Endothelial cell of umbilical vein (primary cell): ENCODE measurements around the gene SIDT1. TPM values are rescaled to one million over a fixed set of nuclear protein-coding genes. Genes with fewer than 3 reads are reported as not detected.

Experiments used
- BruUV-seq: library from RNA; stranded (reverse); fragments of 400-500 nt; replicated peaks from 2 replicates; lab custom pipeline; 2021; lab: Mats Ljungman, UMichigan
- CTCF ChIA-PET: fragments of 300-600, 350-600 bp; sonication (Branson Sonifier 250); formaldehyde crosslinking; loops from one replicate; lab custom pipeline; 2021; ENCODE audit warnings: antibody characterized with exemption, inconsistent platforms; lab: Charles Lee
- POLR2A ChIA-PET: fragments of 300-600, 350-600 bp; sonication (Branson Sonifier 250); formaldehyde crosslinking; loops from one replicate; lab custom pipeline; 2021; ENCODE audit warnings: antibody characterized with exemption, inconsistent platforms; lab: Charles Lee
- DNase-seq: peaks from one replicate; pipeline ENCODE4 v3.0.0-alpha.2; 2011; ENCODE audit warnings: low read depth, low spot score
- FAIRE-seq: peaks from 2 replicates; lab custom pipeline; 2011; peaks lifted over from hg19 to GRCh38; lab: Jason Lieb, UNC
- H2AFZ ChIP-seq: 2 replicates; pipeline ENCODE4 v1.6.0; 2012; ENCODE audit warnings: low read depth, low read length, control low read depth, inconsistent platforms
- H3K27ac ChIP-seq: 2 replicates; pipeline ENCODE4 v1.5.1; 2011; ENCODE audit warnings: low read depth, mild to moderate bottlenecking, control low read depth, low read length, moderate library complexity; ENCODE audit not compliant: insufficient read depth
- H3K27me3 ChIP-seq, 2 experiments: 2 replicates each; pipeline versions ENCODE4 v1.6.0 to v1.6.1; 2011; ENCODE audit warnings: low read length in 2 of 2, mixed read lengths in 1 of 2; ENCODE audit not compliant: control insufficient read depth in 2 of 2, insufficient read depth in 2 of 2
- H3K36me3 ChIP-seq, 2 experiments: 2 replicates in 1 of 2; 3 replicates in 1 of 2; pipeline ENCODE4 v1.5.1; 2011; ENCODE audit warnings: low read length in 2 of 2, mild to moderate bottlenecking in 1 of 2, moderate library complexity in 1 of 2; ENCODE audit not compliant: control insufficient read depth in 2 of 2, insufficient read depth in 2 of 2; ENCODE audit errors: extremely low read depth in 1 of 2
- H3K4me1 ChIP-seq: 3 replicates; pipeline ENCODE4 v1.5.1; 2011; ENCODE audit warnings: mild to moderate bottlenecking, low read length; ENCODE audit not compliant: control insufficient read depth, insufficient read depth; ENCODE audit errors: extremely low read depth
- H3K4me2 ChIP-seq: 2 replicates; pipeline ENCODE4 v1.6.1; 2011; ENCODE audit warnings: low read length, control low read depth, mixed read lengths; ENCODE audit not compliant: insufficient read depth
- H3K4me3 ChIP-seq, 3 experiments: fragments of 200-600 bp in 1 of 3; sonication (generic), shearing (Covaris generic) in 1 of 3; replicated peaks in 1 of 3; 2 replicates each; pipeline ENCODE4 v1.5.1; 2011 to 2016; ENCODE audit warnings: control low read depth in 3 of 3, low read length in 3 of 3, mild to moderate bottlenecking in 2 of 3, inconsistent platforms in 1 of 3, low read depth in 1 of 3, moderate library complexity in 1 of 3; ENCODE audit not compliant: insufficient read depth in 1 of 3
- H3K79me2 ChIP-seq: 2 replicates; pipeline ENCODE4 v1.6.0; 2012; ENCODE audit warnings: low read length, inconsistent platforms; ENCODE audit not compliant: control insufficient read depth, insufficient read depth
- H3K9ac ChIP-seq: replicated peaks from 2 replicates; pipeline ENCODE3; 2011; ENCODE audit warnings: low read length, control low read depth; ENCODE audit not compliant: insufficient read depth; ENCODE audit errors: extremely low read depth
- H3K9me1 ChIP-seq: replicated peaks from 3 replicates; pipeline ENCODE4 v1.6.0; 2011; ENCODE audit warnings: mild to moderate bottlenecking, low read length; ENCODE audit not compliant: control insufficient read depth, insufficient read depth; ENCODE audit errors: extremely low read depth
- H3K9me3 ChIP-seq: replicated peaks from 2 replicates; pipeline ENCODE4 v1.5.1; 2012; ENCODE audit warnings: low read length, inconsistent platforms; ENCODE audit not compliant: control insufficient read depth, insufficient read depth
- H4K20me1 ChIP-seq: replicated peaks from 2 replicates; pipeline ENCODE3; 2011; ENCODE audit warnings: mild to moderate bottlenecking, low read length; ENCODE audit not compliant: control insufficient read depth, insufficient read depth; ENCODE audit errors: extremely low read depth
- EZH2 ChIP-seq: IDR thresholded peaks from 2 replicates; pipeline ENCODE4 v1.6.1; 2012; ENCODE audit warnings: borderline replicate concordance, low read depth, mild to moderate bottlenecking, moderate library complexity, low read length, inconsistent platforms; ENCODE audit not compliant: severe bottlenecking
- FOS ChIP-seq: IDR thresholded peaks from 2 replicates; pipeline ENCODE4 v1.6.1; 2011; ENCODE audit warnings: mild to moderate bottlenecking, low read length, moderate library complexity, borderline replicate concordance; ENCODE audit not compliant: insufficient read depth
- GATA2 ChIP-seq: IDR thresholded peaks from 2 replicates; pipeline ENCODE4 v1.7.0; 2011; ENCODE audit warnings: low read depth, mild to moderate bottlenecking, moderate library complexity, mixed read lengths, low read length; ENCODE audit not compliant: insufficient read length, insufficient read depth
- MYC ChIP-seq: IDR thresholded peaks from one replicate; pipeline ENCODE4 v1.6.1; 2011; ENCODE audit warnings: mild to moderate bottlenecking, low read depth, low read length
- POLR2A ChIP-seq: IDR thresholded peaks from 2 replicates; pipeline ENCODE4 v1.6.1; 2012; ENCODE audit warnings: low read depth, mild to moderate bottlenecking, control low read depth, low read length
- POLR2AphosphoS5 ChIP-seq: IDR thresholded peaks from 2 replicates; pipeline ENCODE4 v1.6.1; 2012; ENCODE audit warnings: low read depth, mild to moderate bottlenecking, control low read depth, low read length, moderate library complexity; ENCODE audit not compliant: insufficient read depth
- dilution Hi-C: fragments of 300-500 bp; cut with MboI; formaldehyde crosslinking; loops from one replicate; pipeline ENCODE4 v1.15.0; 2019; ENCODE audit warnings: low sequenced_read_pairs; ENCODE audit not compliant: extremely low pct_ligation_motif_present
- intact Hi-C: fragments of 100-400 bp; cut with micrococcal nuclease; formaldehyde crosslinking; loops from one replicate; pipeline ENCODE4 v1.10.0; 2022
- polyA plus RNA-seq, 4 experiments: library from polyadenylated mRNA; depleted of rRNA in 3 of 4; stranded (reverse) in 3 of 4; unstranded in 1 of 4; fragments of >200 nt; gene quantifications; 2 replicates each; pipeline versions ENCODE4 v1.2.1 to v1.2.3, GENCODE V29; 2011 to 2012; ENCODE audit warnings: missing spikeins in 1 of 4
- total RNA-seq: library from RNA; stranded (reverse); gene quantifications from 2 replicates; pipeline ENCODE4 v1.2.3, GENCODE V29; 2021
- TF ChIP-seq, protein P1 (sequence below), 2 donors: IDR thresholded peaks; 1 replicate in 1 of 2; 2 replicates in 1 of 2; pipeline ENCODE4 v1.5.1; 2011; ENCODE audit warnings: low read length in 2 of 2, mild to moderate bottlenecking in 2 of 2, moderate library complexity in 2 of 2, control low read depth in 1 of 2, inconsistent platforms in 1 of 2, low read depth in 1 of 2; ENCODE audit not compliant: insufficient read depth in 1 of 2; ENCODE audit errors: extremely low read depth in 1 of 2

SIDT1 gene
- total and polyA plus RNA-seq, 2 donors (not counting 3 experiments of a cell fraction or from before 2014, with no cell fraction given): 0.07 TPM; not detected in 1

DNA sequence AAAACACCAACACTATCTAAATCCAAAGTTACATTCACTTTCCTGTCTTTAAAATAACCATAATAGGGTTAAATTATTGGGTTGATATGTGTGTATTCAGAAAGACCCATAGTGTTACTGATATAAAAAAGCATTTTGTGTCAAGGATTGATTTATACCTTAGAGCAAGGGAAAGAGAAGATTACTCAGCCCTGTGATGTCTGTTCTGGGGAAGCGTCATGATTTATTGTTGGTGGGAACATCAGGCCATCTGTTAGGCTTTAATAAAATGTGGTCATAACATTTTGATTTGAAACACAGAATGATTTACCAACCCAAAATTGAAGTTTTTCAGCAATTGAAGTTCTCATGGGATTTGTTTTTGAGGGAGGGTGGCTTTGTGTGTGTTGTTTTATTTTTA lies 33.2 kb downstream of the SIDT1 start:
- no peaks in the 10 kb centered on the region for H3K9me3 ChIP-seq
- intact Hi-C loops (no loop called here), dilution Hi-C loops (no loop called here)
- ChIA-PET POLR2A (no interaction called here), CTCF (no interaction called here)
- no peak overlapping the region for H2AFZ ChIP-seq
- H3K4me3 ChIP-seq: no peak overlapping the region
- peaks cover 3% of the 10 kb centered on the region for H3K4me1 ChIP-seq
- DNase-seq (no peak), FAIRE-seq (no peak)
- no TSS peak for BruUV-seq
- H3K4me2 ChIP-seq: no peak overlapping the region
- H3K27me3 ChIP-seq: peaks cover 7 to 13% of the 10 kb centered on the region in 2 experiments
- no peaks in the 10 kb centered on the region for H3K36me3 ChIP-seq
- no peaks in the 10 kb centered on the region for H3K9me1 ChIP-seq
- no peak overlapping the region for H3K9ac ChIP-seq
- no peaks in the 10 kb centered on the region for H4K20me1 ChIP-seq
- H3K79me2 ChIP-seq: no peaks in the 10 kb centered on the region
- no peak for TF ChIP-seq EZH2
- TF ChIP-seq MYC: no peak
- TF ChIP-seq GATA2: no peak
- TF ChIP-seq, protein P1, sequence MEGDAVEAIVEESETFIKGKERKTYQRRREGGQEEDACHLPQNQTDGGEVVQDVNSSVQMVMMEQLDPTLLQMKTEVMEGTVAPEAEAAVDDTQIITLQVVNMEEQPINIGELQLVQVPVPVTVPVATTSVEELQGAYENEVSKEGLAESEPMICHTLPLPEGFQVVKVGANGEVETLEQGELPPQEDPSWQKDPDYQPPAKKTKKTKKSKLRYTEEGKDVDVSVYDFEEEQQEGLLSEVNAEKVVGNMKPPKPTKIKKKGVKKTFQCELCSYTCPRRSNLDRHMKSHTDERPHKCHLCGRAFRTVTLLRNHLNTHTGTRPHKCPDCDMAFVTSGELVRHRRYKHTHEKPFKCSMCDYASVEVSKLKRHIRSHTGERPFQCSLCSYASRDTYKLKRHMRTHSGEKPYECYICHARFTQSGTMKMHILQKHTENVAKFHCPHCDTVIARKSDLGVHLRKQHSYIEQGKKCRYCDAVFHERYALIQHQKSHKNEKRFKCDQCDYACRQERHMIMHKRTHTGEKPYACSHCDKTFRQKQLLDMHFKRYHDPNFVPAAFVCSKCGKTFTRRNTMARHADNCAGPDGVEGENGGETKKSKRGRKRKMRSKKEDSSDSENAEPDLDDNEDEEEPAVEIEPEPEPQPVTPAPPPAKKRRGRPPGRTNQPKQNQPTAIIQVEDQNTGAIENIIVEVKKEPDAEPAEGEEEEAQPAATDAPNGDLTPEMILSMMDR (IDR thresholded peaks at IDR 0.05; ENCODE audit: extremely low read depth in 1 of 2, insufficient read depth in 1 of 2, low read depth in 1 of 2, low read length in 2 of 2): no peak
- H3K27ac ChIP-seq: no peak overlapping the region

DNA sequence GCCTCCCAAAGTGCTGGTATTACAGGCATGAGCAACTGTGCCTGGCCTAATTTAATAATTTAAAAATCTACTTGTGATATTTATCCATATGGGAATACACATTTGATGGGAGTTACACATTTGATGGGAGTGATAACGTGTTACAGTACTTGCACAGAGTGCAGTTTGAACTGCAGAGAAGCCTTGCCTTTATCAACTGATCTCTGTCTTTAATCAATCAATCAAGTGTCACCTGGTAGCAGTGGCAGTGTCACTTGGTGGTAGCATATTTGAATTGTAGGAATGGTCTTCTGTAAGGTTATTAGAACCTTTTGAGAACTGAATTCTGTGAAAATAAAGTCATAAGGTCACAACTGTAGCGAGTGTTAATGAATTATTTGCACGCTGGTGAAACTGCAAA lies 37.8 kb downstream of the SIDT1 start:
- no peak for DNase-seq
- Histone ChIP-seq H3K27ac (no peak overlapping the region), H3K36me3 (no peaks in the 10 kb centered on the region), H3K9me1 (no peaks in the 10 kb centered on the region), H3K9ac (no peak overlapping the region), H3K4me1 (peaks cover 6% of the 10 kb centered on the region), H4K20me1 (no peaks in the 10 kb centered on the region), H3K9me3 (no peaks in the 10 kb centered on the region), H3K4me2 (no peak overlapping the region), H3K79me2 (no peaks in the 10 kb centered on the region), H2AFZ (no peak overlapping the region), H3K4me3 (no peak overlapping the region), H3K27me3 (peaks cover 9 to 11% of the 10 kb centered on the region in 2 experiments)
- intact Hi-C loops: loop anchor here (10.0 kb wide), 1 partner anchor 355 kb away; the partner anchor contains the start of gene BOC
- ChIA-PET CTCF (no interaction called here), POLR2A (no interaction called here)
- no peak for FAIRE-seq
- dilution Hi-C loops: no loop called here
- no TSS peak for BruUV-seq
- TF ChIP-seq FOS (no peak), EZH2 (no peak), POLR2AphosphoS5 (no peak), GATA2 (no peak), POLR2A (no peak)
- TF ChIP-seq, protein P1 (IDR thresholded peaks at IDR 0.05; ENCODE audit: extremely low read depth in 1 of 2, insufficient read depth in 1 of 2, low read depth in 1 of 2, low read length in 2 of 2): no peak
